ENCODE results near the gene CNIH3.

Gene CNIH3

GRCh38 chr1:224777180-224777579 is 161.1 kb downstream of the CNIH3 start:
- no peak for DNase-seq (ENCODE audit: low spot score)

- no peak for DNase-seq (ENCODE audit: low spot score)
Observed at GRCh38 chr1:224779536-224779935, 163.4 kb downstream of the CNIH3 start.

- DNase-seq (ENCODE audit: low spot score): no peak
Observed at GRCh38 chr1:224780736-224781135, 164.6 kb downstream of the CNIH3 start.

GRCh38 chr1:224781800-224782199 is 165.7 kb downstream of the CNIH3 start:
- DNase-seq (ENCODE audit: low spot score): no peak

- DNase-seq (ENCODE audit: low spot score): no peak
Observed at GRCh38 chr1:224782281-224783000, 166.3 kb downstream of the CNIH3 start.

- DNase-seq (ENCODE audit: low spot score): no peak
Observed at GRCh38 chr1:224783006-224783651, 167.0 kb downstream of the CNIH3 start.

- peak; percentile 77 for DNase-seq (ENCODE audit: low spot score)
Observed at GRCh38 chr1:224784265-224785039, 168.3 kb downstream of the CNIH3 start.

GRCh38 chr1:224785040-224785328 is 168.9 kb downstream of the CNIH3 start:
- peak; percentile 14 for DNase-seq (ENCODE audit: low spot score)

- no peak for DNase-seq (ENCODE audit: low spot score)
Observed at GRCh38 chr1:224785622-224786021, 169.5 kb downstream of the CNIH3 start.

GRCh38 chr1:224786533-224787250 is 170.6 kb downstream of the CNIH3 start:
- DNase-seq (ENCODE audit: low spot score): no peak

GRCh38 chr1:224789311-224789710 is 173.2 kb downstream of the CNIH3 start:
- no peak for DNase-seq (ENCODE audit: low spot score)
